HG03280 (cell line): Measurements from ENCODE around the gene PIGL.
"Not testable (repeated sequence)": the region's sequence is repeated elsewhere in the genome, so short reads cannot be mapped to it uniquely, and the experiment has no call there.

ENCODE experiments used
- ATAC-seq: cut with Tn5 transposase; IDR thresholded peaks from one replicate; pipeline ENCODE4 v1.9.1; 2021; ENCODE audit warnings: mild to moderate bottlenecking, moderate library complexity; ENCODE audit not compliant: unreplicated experiment

PIGL gene

DNA sequence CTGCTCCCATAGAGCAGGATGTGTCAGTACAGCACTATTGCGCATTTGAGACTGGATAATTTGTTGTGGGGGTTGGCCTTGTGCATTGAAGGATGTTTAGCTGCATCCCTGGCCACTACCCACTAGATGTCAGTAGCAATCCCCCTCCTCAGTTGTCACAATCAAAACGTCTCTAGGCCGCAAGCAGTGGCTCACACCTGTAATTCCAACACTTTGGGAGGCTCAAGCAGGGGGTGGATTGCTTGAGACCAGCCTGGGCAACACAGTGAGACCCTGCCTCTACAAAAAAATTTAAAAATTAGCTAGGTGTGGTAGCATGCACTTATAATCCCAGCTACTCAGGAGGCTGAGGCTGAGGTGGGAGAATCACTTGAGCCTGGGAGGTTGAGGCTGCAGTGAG is 87.8 kb downstream of the PIGL start:
- no peak for ATAC-seq

GRCh38 chr17:16306211-16306610 is 89.2 kb downstream of the PIGL start:
- ATAC-seq = no peak

DNA sequence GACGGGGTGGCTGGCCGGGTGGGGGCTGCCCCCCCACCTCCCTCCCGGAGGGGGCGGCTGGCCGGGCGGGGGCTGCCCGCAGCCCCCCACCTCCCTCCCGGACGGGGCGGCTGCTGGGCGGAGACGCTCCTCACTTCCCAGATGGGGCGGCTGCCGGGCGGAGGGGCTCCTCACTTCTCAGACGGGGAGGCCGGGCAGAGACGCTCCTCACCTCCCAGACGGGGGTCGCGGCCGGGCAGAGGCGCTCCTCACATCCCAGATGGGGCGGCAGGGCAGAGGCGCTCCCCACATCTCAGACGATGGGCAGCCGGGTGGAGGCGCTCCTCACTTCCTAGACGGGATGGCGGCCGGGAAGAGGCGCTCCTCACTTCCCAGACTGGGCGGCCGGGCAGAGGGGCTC is 95.1 kb downstream of the PIGL start:
- ATAC-seq = not testable (repeated sequence)

DNA sequence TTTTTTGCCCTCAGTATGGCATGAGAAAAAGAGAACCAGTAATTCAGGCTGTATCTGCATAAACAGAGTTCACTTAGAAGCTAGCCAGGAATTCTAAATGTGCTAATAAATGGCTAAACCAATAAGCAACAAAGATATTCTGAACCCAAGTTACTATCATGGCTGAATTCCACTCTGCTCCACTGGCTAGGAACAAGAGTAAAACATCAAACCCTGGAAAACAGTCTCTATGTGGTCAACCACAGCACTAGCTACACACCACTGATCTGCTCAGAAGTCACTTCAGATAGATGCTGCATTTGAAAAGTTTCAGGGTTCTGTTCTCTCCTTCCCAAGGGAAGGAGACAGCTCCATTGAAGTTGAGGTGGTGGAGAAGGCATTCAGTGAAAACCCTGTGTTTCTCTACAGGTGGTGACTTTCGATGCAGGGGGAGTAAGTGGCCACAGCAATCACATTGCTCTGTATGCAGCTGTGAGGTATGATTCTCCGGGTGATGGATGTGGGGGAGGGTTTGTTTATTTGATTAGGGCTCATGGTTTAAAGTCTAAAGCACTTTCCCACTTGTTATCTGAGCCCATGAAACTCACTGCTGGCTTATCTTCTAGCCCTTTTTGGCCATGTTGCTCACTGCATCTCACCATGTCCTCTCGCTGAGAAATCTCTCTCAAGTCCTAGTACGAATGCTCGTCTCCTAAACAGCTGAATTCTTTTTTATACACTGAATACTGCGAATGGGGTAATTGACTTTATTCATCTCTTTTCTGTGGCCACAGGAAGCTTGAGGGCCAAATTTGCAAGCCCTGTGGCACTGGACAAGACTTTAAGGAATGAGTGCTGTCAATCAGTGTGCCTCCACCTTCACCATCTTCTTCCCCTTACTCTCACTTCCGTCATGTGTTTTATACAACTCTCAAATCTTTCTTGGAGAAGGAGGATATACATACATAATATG is 96.4 kb downstream of the PIGL start:
- ATAC-seq = no peak

DNA sequence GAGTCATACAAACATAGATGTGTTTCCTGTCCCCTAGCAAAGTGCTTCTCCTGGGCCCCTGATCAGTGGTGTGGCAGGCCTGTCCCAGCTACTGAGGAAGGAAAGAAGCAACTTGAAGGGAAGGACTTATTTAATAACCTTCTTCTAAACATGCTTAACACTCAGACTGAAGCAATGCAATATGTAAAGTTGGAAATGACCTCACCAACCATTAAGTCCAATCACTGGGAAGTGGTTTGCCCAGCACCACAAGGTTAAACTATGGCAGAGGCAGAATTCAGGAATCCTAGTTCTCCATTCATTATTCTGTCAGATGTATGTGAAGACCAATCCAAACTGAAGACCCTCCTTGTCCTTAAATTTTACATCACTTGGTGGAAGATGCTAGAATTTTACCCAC is 97.2 kb downstream of the PIGL start:
- no peak for ATAC-seq

DNA sequence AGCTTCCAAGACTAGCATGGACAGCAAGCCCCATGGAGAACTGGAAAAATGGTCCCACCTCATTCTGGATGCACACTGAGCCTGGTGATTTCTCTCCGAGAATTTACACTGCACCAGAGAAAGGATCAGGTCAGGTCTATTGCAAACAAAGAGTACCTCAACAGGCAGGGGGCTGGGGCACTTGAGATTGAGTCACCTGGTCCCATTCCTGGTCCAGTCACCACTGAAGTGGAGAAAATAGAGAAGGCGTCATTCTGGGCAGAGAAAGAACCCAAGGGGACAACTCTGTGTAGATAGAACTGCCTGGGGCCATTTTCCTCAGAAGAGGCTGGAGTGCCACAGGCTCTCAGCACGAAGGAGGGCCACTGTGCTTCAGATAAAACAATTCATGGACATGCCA is 97.8 kb downstream of the PIGL start:
- ATAC-seq = no peak

- ATAC-seq = no peak
Measured at GRCh38 chr17:16319969-16320368, 103.0 kb downstream of the PIGL start.

- no peak for ATAC-seq
Measured at GRCh38 chr17:16322636-16323035, 105.6 kb downstream of the PIGL start.

DNA sequence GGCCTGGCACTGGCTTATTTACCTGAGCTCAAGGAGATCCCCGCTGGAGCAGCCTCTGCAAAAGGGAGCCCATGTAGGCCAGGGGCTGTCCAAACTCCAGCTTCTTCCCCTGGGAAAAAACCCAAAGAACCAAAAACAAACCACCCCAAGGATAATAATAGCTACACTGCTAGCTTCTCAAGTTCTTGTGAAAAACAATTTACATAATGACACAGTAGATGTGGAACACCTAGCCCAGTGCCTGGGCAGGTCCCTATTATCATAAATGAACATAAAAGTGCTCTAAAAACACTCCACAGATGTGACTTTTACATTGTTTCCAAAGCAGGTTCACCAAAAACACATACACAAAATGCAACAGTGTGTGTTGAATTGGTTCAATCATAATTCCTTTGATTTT is 109.0 kb downstream of the PIGL start:
- ATAC-seq = no peak

GRCh38 chr17:16327018-16327417 is 110.0 kb downstream of the PIGL start:
- no peak for ATAC-seq

DNA sequence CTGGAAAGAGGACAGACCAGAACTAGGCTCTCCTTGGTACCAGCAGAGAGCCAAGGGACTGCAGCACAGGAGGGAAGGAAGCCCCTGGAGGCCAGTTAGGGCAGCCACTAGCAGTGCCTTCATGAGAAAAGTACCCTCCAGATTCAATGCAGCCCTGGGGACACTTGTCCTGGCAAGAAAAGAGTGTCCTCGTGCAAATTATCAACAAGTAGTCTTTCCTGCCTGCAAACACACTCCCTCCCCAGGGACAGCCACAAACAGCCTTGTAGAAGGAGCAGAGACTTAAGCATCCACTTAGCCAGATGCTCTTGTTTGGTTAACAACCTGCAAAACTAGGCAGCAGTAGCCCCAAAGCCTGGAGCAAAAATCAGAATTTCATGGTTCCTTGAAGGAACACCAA is 112.0 kb downstream of the PIGL start:
- no peak for ATAC-seq

- no peak for ATAC-seq
Measured at GRCh38 chr17:16329519-16330271, 112.7 kb downstream of the PIGL start.

GRCh38 chr17:16338391-16338790 is 121.4 kb downstream of the PIGL start:
- no peak for ATAC-seq

GRCh38 chr17:16339402-16339801 is 122.4 kb downstream of the PIGL start:
- ATAC-seq = no peak

DNA sequence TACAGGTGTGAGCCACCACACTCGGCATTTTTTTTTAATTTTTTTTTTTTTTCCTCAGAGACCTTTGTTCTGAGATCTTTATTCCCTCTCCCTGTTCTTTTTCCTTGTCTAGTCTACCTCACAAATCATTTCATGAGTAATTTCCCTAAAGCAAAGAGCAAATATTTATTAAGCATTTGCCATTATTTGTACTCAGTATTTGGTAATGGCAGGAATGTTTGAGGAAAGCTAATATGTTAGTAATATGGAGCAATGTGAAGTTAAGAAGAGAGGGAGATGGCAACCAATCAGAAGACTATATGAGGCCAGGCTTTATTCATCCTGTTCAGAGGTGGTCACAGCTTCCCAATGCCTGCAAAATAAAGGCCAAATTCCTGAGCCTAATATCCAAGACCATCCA is 122.9 kb downstream of the PIGL start:
- ATAC-seq = no peak

- no peak for ATAC-seq
Measured at GRCh38 chr17:16342979-16343378, 126.0 kb downstream of the PIGL start.

GRCh38 chr17:16343569-16343968 is 126.6 kb downstream of the PIGL start:
- ATAC-seq = no peak

GRCh38 chr17:16345565-16345964 is 128.6 kb downstream of the PIGL start:
- no peak for ATAC-seq

DNA sequence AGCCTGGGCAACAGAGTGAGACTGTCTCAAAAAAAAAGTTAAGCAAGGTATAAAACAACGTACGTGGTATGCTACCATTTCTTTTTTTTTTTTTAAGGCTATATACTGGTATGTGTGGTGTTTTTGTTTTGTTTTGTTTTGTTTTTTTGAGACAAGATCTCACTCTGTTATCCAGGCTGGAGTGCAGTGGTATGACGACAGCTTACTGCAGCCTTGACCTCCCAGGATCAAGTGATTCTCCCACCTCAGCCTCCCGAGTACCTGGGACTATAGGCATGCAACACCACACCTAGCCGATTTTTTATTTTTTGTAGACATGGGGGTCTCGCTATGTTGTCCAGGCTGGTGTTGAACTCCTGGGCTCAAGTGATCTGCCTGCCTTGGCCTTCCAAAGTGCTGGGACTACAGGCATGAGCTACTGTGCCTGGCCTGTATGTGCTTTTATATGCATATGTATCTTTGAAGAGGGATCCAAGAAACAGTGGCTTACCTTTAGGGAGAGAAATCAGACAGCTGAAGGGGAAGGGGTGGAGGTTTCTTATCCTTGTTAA is 129.8 kb downstream of the PIGL start:
- ATAC-seq = no peak

GRCh38 chr17:16348586-16348985 is 131.6 kb downstream of the PIGL start:
- ATAC-seq = no peak

GRCh38 chr17:16349431-16349830 is 132.4 kb downstream of the PIGL start:
- no peak for ATAC-seq

DNA sequence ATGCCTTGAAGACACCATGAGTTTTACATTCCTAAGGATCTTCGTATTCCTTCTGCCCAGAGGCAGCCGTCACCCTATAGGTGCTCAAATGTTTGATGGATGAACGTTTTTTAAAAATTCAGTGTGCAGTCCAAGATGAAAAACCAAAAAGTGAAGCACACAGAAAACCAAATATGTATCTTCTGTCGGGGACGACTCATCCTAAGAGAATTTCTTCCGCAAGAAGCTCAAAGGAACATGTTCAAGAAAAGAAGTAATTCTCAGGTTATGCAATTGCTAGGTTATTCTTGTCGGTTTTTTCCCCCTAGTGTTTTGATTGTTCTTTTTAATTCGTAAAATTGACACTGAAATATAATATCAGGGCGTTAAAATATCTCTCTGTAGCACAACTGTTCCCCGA is 134.8 kb downstream of the PIGL start:
- no peak for ATAC-seq
